SK-N-SH treated with all-trans-retinoic acid at 6 μM for 48 hours (cell line): ENCODE data around the gene EOLA1.

Source experiments
- BACH2 ChIP-seq: fragments of 250-450 bp; sonication (Bioruptor Pico); IDR thresholded peaks from 2 replicates; pipeline ENCODE4 v1.9.0; 2021; ENCODE audit warnings: mild to moderate bottlenecking, borderline replicate concordance
- CSDC2 ChIP-seq: fragments of 250-450 bp; sonication (Bioruptor Pico); IDR thresholded peaks from 2 replicates; pipeline ENCODE4 v1.5.0; 2020; ENCODE audit warnings: mild to moderate bottlenecking, moderate library complexity
- ESRRG ChIP-seq: fragments of 250-450 bp; sonication (Bioruptor Pico); IDR thresholded peaks from 2 replicates; pipeline ENCODE4 v1.6.1; 2021; ENCODE audit warnings: mild to moderate bottlenecking
- OSR1 ChIP-seq: fragments of 250-450 bp; sonication (Bioruptor Pico); IDR thresholded peaks from 2 replicates; pipeline ENCODE4 v1.8.0; 2022; ENCODE audit warnings: moderate library complexity, mild to moderate bottlenecking, inconsistent platforms
- RARB ChIP-seq: fragments of 250-450 bp; sonication (Bioruptor Pico); IDR thresholded peaks from 2 replicates; pipeline ENCODE4 v1.8.0; 2021; ENCODE audit warnings: mild to moderate bottlenecking, moderate library complexity
- TOX ChIP-seq: fragments of 250-450 bp; sonication (Bioruptor Pico); IDR thresholded peaks from 2 replicates; pipeline ENCODE4 v1.8.0; 2021; ENCODE audit warnings: mild to moderate bottlenecking, moderate library complexity, borderline replicate concordance
- ZFP3 ChIP-seq: fragments of 250-450 bp; sonication (Bioruptor Pico); IDR thresholded peaks from 2 replicates; pipeline ENCODE4 v1.5.0; 2020; ENCODE audit warnings: mild to moderate bottlenecking, moderate library complexity
- ZNF8 ChIP-seq: fragments of 450-650 bp; formaldehyde crosslinking; IDR thresholded peaks from 2 replicates; pipeline ENCODE4 v1.5.0; 2020; ENCODE audit warnings: mild to moderate bottlenecking, moderate library complexity
- TF ChIP-seq, protein P1 (sequence below): fragments of 250-450 bp; sonication (Bioruptor Pico); IDR thresholded peaks from 2 replicates; pipeline ENCODE4 v1.5.0; 2020; ENCODE audit warnings: mild to moderate bottlenecking, moderate library complexity
- TF ChIP-seq, protein P2 (sequence below): fragments of 250-450 bp; sonication (Bioruptor Pico); IDR thresholded peaks from 2 replicates; pipeline ENCODE4 v1.8.0; 2020; ENCODE audit warnings: mild to moderate bottlenecking, moderate library complexity, borderline replicate concordance
- TF ChIP-seq, protein P3 (sequence below): fragments of 250-450 bp; sonication (Bioruptor Pico); IDR thresholded peaks from 2 replicates; pipeline ENCODE4 v1.5.1; 2020; ENCODE audit warnings: low read depth, mild to moderate bottlenecking, moderate library complexity

DNA sequence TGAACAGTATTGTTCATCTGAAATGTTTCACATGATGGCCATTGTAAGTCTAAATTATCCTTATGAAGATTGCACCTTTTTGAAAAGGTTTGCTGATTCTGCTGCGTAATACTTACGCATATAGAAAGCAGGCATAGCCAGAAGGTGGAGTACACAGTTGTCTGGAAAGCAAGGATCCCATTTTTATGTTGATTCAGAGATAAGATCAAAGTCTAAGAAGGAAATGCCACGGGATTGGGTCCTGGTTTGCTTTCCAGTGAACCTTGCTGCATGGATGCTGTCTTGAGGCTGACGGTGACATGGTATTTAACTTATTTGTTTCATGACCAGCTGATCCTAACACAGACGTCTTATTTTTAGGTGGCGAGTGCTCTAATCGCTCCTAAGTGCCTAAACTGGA is 31.0 kb downstream of the EOLA1 start:
- TF ChIP-seq, protein P1, sequence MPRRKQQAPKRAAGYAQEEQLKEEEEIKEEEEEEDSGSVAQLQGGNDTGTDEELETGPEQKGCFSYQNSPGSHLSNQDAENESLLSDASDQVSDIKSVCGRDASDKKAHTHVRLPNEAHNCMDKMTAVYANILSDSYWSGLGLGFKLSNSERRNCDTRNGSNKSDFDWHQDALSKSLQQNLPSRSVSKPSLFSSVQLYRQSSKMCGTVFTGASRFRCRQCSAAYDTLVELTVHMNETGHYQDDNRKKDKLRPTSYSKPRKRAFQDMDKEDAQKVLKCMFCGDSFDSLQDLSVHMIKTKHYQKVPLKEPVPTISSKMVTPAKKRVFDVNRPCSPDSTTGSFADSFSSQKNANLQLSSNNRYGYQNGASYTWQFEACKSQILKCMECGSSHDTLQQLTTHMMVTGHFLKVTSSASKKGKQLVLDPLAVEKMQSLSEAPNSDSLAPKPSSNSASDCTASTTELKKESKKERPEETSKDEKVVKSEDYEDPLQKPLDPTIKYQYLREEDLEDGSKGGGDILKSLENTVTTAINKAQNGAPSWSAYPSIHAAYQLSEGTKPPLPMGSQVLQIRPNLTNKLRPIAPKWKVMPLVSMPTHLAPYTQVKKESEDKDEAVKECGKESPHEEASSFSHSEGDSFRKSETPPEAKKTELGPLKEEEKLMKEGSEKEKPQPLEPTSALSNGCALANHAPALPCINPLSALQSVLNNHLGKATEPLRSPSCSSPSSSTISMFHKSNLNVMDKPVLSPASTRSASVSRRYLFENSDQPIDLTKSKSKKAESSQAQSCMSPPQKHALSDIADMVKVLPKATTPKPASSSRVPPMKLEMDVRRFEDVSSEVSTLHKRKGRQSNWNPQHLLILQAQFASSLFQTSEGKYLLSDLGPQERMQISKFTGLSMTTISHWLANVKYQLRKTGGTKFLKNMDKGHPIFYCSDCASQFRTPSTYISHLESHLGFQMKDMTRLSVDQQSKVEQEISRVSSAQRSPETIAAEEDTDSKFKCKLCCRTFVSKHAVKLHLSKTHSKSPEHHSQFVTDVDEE, result no peak
- TF ChIP-seq ZNF8 (no peak), BACH2 (CRISPR knock-in tag) (no peak), OSR1 (CRISPR knock-in tag) (no peak), TOX (no peak), ESRRG (CRISPR knock-in tag) (no peak), ZFP3 (CRISPR knock-in tag) (no peak), CSDC2 (CRISPR knock-in tag) (no peak), RARB (CRISPR knock-in tag) (no peak)
- TF ChIP-seq, protein P2, sequence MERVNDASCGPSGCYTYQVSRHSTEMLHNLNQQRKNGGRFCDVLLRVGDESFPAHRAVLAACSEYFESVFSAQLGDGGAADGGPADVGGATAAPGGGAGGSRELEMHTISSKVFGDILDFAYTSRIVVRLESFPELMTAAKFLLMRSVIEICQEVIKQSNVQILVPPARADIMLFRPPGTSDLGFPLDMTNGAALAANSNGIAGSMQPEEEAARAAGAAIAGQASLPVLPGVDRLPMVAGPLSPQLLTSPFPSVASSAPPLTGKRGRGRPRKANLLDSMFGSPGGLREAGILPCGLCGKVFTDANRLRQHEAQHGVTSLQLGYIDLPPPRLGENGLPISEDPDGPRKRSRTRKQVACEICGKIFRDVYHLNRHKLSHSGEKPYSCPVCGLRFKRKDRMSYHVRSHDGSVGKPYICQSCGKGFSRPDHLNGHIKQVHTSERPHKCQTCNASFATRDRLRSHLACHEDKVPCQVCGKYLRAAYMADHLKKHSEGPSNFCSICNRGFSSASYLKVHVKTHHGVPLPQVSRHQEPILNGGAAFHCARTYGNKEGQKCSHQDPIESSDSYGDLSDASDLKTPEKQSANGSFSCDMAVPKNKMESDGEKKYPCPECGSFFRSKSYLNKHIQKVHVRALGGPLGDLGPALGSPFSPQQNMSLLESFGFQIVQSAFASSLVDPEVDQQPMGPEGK, result no peak
- TF ChIP-seq, protein P3, sequence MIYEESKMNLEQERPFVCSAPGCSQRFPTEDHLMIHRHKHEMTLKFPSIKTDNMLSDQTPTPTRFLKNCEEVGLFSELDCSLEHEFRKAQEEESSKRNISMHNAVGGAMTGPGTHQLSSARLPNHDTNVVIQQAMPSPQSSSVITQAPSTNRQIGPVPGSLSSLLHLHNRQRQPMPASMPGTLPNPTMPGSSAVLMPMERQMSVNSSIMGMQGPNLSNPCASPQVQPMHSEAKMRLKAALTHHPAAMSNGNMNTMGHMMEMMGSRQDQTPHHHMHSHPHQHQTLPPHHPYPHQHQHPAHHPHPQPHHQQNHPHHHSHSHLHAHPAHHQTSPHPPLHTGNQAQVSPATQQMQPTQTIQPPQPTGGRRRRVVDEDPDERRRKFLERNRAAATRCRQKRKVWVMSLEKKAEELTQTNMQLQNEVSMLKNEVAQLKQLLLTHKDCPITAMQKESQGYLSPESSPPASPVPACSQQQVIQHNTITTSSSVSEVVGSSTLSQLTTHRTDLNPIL (CRISPR knock-in tag), result no peak
